Hematopoietic multipotent progenitor cell treated with erythropoietin and hydrocortisone succinate and interleukin-3 and kit ligand, for 8 days (in vitro differentiated cells): ENCODE data around the gene HAPLN3.

Experiments used
- DNase-seq: peaks from one replicate; pipeline ENCODE4 v3.0.0-alpha.2; 2015

Gene HAPLN3

DNA sequence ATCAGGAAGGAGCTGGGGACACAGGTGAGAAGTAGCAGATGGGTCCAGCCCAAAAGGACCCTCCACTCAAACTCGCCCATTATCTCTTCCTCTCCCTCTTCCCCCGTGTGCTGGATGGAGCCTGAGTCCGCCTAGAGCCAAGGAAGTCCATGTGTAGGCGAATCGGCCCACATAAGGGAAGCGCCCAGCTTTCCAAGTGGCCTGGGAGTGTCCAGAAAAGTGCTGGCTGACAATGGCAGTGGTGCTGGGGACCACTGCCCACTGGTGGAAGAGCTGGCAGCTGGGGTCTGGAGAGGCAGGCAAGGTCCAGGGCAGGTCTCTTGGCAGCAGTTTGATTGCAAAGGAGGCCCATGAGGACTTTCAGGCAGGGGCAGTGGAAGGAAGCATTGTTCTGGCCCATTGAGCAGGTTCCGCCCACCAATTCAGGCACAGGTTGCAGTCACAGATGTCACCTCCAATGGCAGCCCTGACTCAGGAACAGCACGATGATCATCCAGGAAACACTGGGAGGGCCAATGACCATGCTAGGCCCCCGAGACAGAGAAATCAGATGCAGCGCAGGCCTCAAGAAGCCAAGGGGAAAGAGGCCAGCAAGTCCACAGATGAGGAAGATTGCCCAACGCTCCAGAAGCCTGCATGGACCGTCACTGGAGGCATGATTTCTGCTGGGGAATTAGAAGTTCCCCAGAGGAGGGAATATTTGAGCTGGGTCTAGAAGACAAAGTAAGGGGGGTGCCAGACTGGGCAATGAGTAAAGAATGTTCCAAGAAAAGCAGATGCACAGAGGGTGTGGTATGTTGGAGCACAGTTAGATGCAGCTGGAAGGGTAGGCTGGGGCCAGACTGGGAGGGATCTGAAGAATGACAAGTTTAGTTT, 14.8 kb upstream of the HAPLN3 start:
- no peak for DNase-seq

GRCh38 chr15:88908697-88909621, 13.6 kb upstream of the HAPLN3 start:
- DNase-seq: no peak

DNA sequence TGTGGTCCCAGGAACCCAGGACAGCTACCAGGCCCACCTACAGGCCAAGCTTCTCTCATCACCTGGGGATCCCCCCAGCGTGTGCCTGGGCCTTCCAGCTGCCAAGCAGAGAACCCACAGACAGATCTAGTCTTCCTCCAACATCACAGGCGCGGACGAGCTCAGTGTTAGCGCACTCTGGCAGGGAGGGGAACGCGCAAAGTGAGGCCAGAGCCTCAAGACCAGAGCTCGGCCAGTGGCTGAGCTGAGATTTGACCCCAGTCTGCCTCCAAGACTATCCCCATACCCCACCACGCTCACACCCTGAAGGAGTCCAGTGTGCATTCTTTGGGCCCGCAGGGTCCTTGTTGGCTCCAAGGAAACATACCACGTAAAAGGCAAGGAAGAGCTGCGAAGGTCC, 12.8 kb upstream of the HAPLN3 start:
- DNase-seq: no peak

GRCh38 chr15:88907111-88907510, 11.8 kb upstream of the HAPLN3 start:
- DNase-seq: no peak

- no peak for DNase-seq
Observed at GRCh38 chr15:88906551-88906950, 11.2 kb upstream of the HAPLN3 start.

DNA sequence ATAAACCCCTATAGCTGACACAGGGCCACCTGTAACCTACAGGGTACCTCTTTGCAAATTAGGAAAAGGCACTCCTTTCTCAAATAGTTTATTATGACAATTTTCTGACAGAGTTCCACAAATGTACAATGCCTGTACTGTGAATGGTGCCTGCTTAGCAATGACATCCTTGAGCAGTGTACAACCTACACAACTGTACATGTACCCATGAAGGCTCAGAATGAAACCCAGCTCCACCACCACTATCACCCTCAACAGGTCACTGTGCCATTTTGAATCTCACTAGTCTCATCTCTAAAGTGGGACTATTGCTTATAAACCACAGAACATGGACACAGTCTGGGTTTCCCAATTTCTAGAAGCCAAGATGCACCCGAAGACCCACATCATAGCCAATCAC, 10.8 kb upstream of the HAPLN3 start:
- no peak for DNase-seq

DNA sequence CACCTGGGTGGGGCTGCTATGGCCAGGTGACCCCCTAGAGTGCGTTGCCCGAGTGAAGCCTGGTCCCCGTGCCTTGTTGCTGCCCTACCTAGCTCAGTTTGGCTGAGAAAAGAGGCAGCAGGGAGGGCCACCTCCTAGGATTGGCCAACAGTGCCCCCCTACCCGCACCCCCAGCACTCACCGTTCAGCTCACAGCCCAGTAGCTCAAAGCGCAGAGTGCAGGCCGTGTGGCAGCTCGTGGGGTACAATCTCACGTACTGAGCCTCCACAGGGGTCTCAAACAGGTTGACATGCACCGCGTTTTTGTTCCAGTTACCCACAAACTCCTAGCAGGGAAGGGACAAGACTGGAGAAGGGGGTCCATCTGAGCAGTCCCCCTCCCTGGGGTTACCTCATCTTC, 10.2 kb upstream of the HAPLN3 start:
- no peak for DNase-seq

DNA sequence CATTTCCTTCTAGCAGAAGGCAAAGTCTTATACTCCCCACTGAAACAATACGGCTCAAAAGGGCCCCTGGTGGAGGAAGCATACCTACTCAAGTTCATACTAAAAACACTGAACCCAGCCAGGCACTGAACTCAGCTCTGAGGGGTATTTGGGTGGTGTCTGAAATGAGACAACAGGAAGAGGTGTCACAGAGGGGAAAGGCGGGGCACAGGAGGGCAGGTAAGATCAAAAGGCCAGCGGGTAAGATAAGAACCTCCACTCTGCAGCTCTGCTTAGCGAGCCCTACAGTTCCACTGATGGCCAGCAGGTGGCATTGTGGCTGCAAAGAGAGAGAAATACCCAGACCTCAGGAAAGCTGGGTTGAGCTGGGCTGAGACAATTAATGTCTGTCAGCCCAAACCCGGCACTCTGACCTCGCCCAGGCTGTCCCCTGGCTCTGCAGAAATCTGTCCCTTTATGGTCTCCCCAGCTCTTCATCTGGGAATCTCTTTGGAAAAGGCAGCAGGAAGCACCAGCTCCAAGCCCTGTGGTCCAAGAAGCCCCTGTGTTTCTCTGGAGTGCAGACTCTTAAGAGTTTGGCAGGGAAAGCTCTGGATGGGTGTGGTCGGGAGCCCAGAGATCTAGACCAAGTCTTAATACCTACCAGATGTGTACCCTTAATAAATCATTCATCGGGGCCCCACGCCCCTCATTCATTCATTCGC, 9.4 kb upstream of the HAPLN3 start:
- peak; percentile 89 for DNase-seq

DNA sequence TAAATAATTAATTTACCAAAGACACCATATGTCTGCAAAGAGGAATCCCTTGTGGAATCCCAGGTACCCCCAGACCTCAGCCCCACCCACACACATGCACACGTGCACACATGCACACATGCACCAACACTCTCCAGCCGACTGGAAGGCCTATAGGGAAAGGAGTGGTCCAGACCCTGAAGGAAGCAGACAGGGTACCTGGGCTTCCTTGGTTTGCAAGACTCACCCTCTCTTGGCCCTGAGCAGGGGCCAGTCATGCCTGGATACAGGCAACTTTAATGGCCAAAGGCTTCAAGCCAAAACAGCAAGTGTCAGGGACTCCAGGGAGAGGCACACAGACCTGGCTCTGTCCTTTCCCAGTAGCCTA, 8.9 kb upstream of the HAPLN3 start:
- DNase-seq: no peak

DNA sequence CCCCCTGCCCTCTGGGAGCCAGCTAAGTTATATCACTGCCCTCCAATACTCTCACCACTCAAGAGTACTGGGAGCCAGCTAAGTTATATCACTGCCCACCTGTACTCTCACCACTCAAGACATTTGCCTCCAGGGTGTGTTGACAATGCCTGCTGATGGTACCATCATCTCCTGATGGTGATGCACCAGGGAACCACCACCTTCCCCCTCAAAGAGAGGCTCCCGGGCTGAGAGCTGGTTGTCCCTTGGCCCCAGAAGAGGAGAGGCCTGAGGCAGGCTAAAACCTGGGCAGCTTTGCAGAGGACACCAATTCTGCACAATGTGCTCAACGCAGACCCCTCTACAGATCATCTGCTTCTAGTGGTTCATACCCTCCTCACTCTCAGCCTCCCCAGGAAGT, 7.5 kb upstream of the HAPLN3 start:
- no peak for DNase-seq

- no peak for DNase-seq
Observed at GRCh38 chr15:88902221-88902835, 7.0 kb upstream of the HAPLN3 start.

GRCh38 chr15:88901508-88902220, 6.3 kb upstream of the HAPLN3 start:
- no peak for DNase-seq

DNA sequence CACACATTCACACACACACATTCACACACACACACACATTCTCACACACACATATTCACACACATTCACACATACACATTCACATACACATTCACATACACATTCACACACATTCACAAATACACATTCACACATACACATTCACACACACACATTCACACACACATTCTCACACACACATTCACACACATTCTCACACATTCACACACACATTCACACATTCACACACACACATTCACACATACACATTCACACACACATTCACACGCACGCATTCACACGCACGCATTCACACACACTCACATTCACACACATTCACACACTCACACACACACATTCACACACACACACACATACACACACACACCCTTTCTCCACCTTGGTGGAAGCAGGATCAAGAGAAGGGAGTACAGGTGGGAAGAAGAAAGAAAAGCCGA, 5.7 kb upstream of the HAPLN3 start:
- no peak for DNase-seq

GRCh38 chr15:88900309-88900981, 5.1 kb upstream of the HAPLN3 start:
- DNase-seq: no peak

GRCh38 chr15:88899251-88899650, 3.9 kb upstream of the HAPLN3 start:
- no peak for DNase-seq

DNA sequence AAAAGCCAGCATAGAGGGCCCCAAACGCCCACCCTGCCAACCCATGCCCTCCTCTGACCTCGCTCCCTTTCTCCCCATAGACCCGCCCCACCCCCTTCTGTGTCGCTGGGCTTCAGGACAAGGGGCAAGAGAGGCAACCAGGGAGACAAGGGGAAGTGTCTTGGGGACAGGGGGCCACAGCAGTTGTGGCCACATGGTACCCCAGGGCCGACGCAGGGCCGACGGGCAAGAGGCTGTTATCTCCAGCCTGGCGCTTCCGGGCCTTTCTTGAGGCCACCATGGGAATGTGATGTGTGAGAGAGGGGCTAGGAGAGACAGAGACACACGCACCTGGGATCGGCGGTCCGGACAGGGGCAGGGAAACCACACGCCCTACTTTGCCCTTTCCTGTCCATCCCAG, 3.4 kb upstream of the HAPLN3 start:
- DNase-seq: no peak

DNA sequence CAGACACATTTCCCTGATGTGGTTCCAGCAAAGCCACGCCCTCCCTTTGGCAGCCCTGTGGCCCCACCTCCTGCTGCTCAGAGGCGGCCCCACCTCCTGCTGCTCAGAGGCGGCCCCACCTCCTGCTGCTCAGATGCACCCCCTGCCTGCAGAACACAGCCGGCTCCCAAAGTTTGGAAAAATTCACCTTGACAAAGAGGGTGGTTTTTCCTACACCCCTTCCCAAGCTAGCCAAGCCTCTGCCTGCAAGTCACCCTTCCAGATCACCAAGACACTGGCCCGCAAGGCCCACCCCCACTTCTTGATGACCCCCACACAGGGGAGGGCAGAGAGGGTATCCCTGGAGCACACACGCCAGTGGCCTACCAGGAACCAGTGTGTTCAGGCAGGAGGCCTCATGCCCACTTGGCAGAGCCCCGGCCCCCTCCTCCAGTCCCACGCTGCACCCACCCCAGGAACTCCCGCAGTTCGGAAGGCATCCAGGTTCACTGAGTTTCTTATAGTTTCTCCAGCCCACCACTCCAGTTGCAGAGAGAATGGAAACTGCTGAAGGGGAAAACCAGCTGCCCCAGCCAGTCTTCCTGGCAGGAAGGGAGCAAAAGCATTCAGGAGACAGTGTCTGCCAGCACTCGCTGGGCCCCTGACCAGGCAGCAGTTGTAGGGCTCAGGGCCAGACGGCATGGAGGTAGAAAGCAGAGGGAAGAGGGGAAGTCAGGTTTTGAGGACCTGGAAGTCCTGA, 2.3 kb upstream of the HAPLN3 start:
- DNase-seq: peak; percentile 79

GRCh38 chr15:88897142-88897455, 1.8 kb upstream of the HAPLN3 start:
- no peak for DNase-seq

- no peak for DNase-seq
Observed at GRCh38 chr15:88896333-88897033, 1.1 kb upstream of the HAPLN3 start.

DNA sequence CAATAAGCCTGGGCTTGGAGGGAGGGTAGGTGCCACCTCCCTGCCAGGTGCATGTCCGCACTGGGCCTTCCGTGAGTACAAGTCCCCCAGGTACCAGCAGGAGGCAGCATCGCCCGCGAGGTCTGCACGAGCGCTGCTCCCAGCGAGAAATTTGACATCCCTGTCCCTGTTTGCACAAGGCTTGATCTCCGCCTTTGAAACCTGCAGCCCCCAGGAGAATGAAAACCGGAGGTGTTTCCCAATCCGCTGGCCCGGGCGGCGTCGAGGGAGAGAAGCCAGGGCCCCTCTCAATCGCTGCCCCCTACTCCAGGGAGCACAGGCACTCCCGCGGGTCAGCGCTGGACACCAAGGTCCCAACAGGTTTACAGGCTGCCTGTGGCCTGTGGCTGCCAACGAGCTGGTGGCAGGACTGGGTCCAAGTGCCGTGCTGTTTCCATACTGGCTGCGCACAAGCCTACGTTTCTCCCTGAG, 961 bp downstream of the HAPLN3 start:
- DNase-seq: peak; percentile 34
